GM23338 (cell line): ENCODE results near the gene HAS3. TPM values are rescaled to one million over a fixed set of nuclear protein-coding genes. Genes with fewer than 3 reads are reported as not detected.
"Not testable (repeated sequence)": the region's sequence is repeated elsewhere in the genome, so short reads cannot be mapped to it uniquely, and the experiment has no call there.

ENCODE experiments used
- ATAC-seq: fragments of 200-7000 bp; cut with Tn5 transposase; 3 replicates; pipeline ENCODE4 v1.9.1; 2020
- DNase-seq: peaks from one replicate; pipeline ENCODE4 v3.0.0-alpha.2; 2015; ENCODE audit warnings: low spot score
- H2AFZ ChIP-seq: fragments of 200-600 bp; sonication (generic); 2 replicates; pipeline ENCODE4 v1.8.0; 2016; ENCODE audit warnings: antibody characterized with exemption, mild to moderate bottlenecking, moderate library complexity
- H3F3A ChIP-seq: fragments of 200-600 bp; sonication (generic); replicated peaks from 2 replicates; pipeline ENCODE4 v1.8.0; 2017; ENCODE audit warnings: antibody characterized with exemption, mixed run types, low read depth
- H3K27ac ChIP-seq: fragments of 200-600 bp; sonication (generic); 2 replicates; pipeline ENCODE4 v1.6.1; 2016; ENCODE audit warnings: low read depth
- H3K27me3 ChIP-seq: fragments of 200-600 bp; sonication (generic); 2 replicates; pipeline ENCODE4 v1.8.0; 2016; ENCODE audit warnings: mild to moderate bottlenecking, mixed run types, moderate library complexity; ENCODE audit not compliant: insufficient read depth
- H3K36me3 ChIP-seq: fragments of 200-600 bp; sonication (generic); 2 replicates; pipeline ENCODE4 v1.8.0; 2016; ENCODE audit warnings: mild to moderate bottlenecking; ENCODE audit not compliant: insufficient read depth
- H3K4me1 ChIP-seq: fragments of 200-600 bp; sonication (generic); 2 replicates; pipeline ENCODE4 v1.8.0; 2016; ENCODE audit warnings: mild to moderate bottlenecking, moderate library complexity; ENCODE audit not compliant: insufficient read depth
- H3K4me2 ChIP-seq: fragments of 200-600 bp; sonication (generic); 2 replicates; pipeline ENCODE4 v1.7.1; 2017; ENCODE audit warnings: mixed run types
- H3K4me3 ChIP-seq: fragments of 200-600 bp; sonication (generic); 2 replicates; pipeline ENCODE4 v1.6.1; 2016; ENCODE audit warnings: mixed run types
- H3K79me2 ChIP-seq: fragments of 200-600 bp; sonication (generic); replicated peaks from 2 replicates; pipeline ENCODE4 v1.8.0; 2017; ENCODE audit warnings: mild to moderate bottlenecking; ENCODE audit not compliant: insufficient read depth
- H3K9me2 ChIP-seq: fragments of 200-600 bp; sonication (generic); 2 replicates; pipeline ENCODE4 v1.8.0; 2017; ENCODE audit not compliant: insufficient read depth
- H4K20me1 ChIP-seq: fragments of 200-600 bp; sonication (generic); replicated peaks from 2 replicates; pipeline ENCODE4 v1.8.0; 2017; ENCODE audit warnings: mild to moderate bottlenecking; ENCODE audit not compliant: insufficient read depth
- H3K27ac Mint-ChIP-seq: 2 replicates; pipeline ENCODE4 v1.8.0; 2020; ENCODE audit warnings: inconsistent platforms, mild to moderate bottlenecking, moderate library complexity, mixed read lengths
- H3K27me3 Mint-ChIP-seq: 3 replicates; pipeline ENCODE4 v1.8.0; 2022; ENCODE audit warnings: low read depth, mild to moderate bottlenecking, moderate library complexity, mixed read lengths, inconsistent platforms; ENCODE audit not compliant: insufficient read depth, poor library complexity
- H3K36me3 Mint-ChIP-seq: 3 replicates; pipeline ENCODE4 v1.8.0; 2021; ENCODE audit warnings: low read depth, mild to moderate bottlenecking, inconsistent platforms, moderate library complexity, mixed read lengths
- H3K4me1 Mint-ChIP-seq: 3 replicates; pipeline ENCODE4 v1.8.0; 2020; ENCODE audit warnings: mild to moderate bottlenecking, inconsistent platforms, mixed read lengths
- H3K4me3 Mint-ChIP-seq: 3 replicates; pipeline ENCODE4 v1.8.0; 2021; ENCODE audit warnings: moderate library complexity, mild to moderate bottlenecking, inconsistent platforms, mixed read lengths
- H3K9me3 Mint-ChIP-seq: 3 replicates; pipeline ENCODE4 v1.8.0; 2020; ENCODE audit warnings: moderate library complexity, mild to moderate bottlenecking, inconsistent platforms, mixed read lengths
- EZH2phosphoT487 ChIP-seq: fragments of 200-600 bp; sonication (generic); IDR thresholded peaks from one replicate; pipeline ENCODE4 v1.8.1; 2018; ENCODE audit warnings: antibody characterized with exemption; ENCODE audit not compliant: unreplicated experiment
- NANOG ChIP-seq: IDR thresholded peaks from 2 replicates; pipeline ENCODE4 v1.6.1; 2016; ENCODE audit warnings: antibody characterized with exemption, borderline replicate concordance
- STAT1 ChIP-seq: IDR thresholded peaks from one replicate; pipeline ENCODE4 v1.6.1; 2016; ENCODE audit warnings: antibody characterized with exemption; ENCODE audit not compliant: unreplicated experiment
- ZNF331 ChIP-seq: fragments of 250-450 bp; sonication (Bioruptor Pico); IDR thresholded peaks from 2 replicates; pipeline ENCODE4 v1.5.0; 2020; ENCODE audit warnings: low read depth, mild to moderate bottlenecking, moderate library complexity
- polyA plus RNA-seq: library from polyadenylated mRNA; unstranded; fragments of >200 nt; fragmentation: Nextera tagmentation; extraction: Ambion mirVana; gene quantifications from 2 replicates; pipeline ENCODE4 v1.2.1, GENCODE V29; 2016
- total RNA-seq: library from RNA; depleted of rRNA; stranded (reverse); fragments of >200 nt; shearing (Covaris generic); gene quantifications from 2 replicates; pipeline ENCODE4 v1.2.3, GENCODE V29; 2014
- TF ChIP-seq, protein P1 (sequence below), 2 experiments: fragments of 200-600 bp in 1 of 2; sonication (generic) in 1 of 2; conservative IDR thresholded peaks; 2 replicates each; pipeline versions ENCODE4 v1.5.1 to v1.6.1; 2016 to 2017; ENCODE audit warnings: antibody characterized with exemption in 2 of 2, low read depth in 2 of 2, mild to moderate bottlenecking in 2 of 2, moderate library complexity in 1 of 2
- TF ChIP-seq, protein P2 (sequence below): IDR thresholded peaks from one replicate; pipeline ENCODE4 v1.6.1; 2018; ENCODE audit warnings: antibody characterized with exemption; ENCODE audit not compliant: unreplicated experiment

The HAS3 gene
- total and polyA plus RNA-seq, 2 experiments from 2014 or later: 7.3 to 54.9 TPM

DNA sequence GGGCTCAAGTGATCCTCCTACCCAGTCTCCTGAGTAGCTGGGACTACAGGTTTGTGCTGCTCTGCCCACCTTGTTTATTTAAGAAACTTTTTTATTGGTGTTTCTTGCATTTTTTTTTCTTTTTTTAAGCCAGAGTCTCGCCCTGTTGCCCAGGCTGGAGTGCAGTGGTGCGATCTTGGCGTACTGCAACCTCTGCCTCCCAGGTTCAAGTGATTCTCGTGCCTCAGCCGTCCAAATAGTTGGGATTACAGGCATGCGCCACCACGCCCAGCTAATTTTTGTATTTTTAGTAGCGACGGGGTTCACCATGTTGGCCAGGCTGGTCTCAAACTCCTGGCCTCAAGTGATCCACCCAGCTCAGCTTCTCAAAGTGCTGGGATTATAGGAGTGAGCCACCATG is 44.2 kb downstream of the HAS3 start:
- peaks cover 75% of the 10 kb centered on the region for H3K36me3 Mint-ChIP-seq
- Histone ChIP-seq H3K27ac (peak overlapping the region; percentile 53), H4K20me1 (peaks cover 28% of the 10 kb centered on the region), H3F3A (peaks cover 37% of the 10 kb centered on the region), H3K36me3 (peaks cover 60% of the 10 kb centered on the region), H3K79me2 (peaks cover 22% of the 10 kb centered on the region)
- not testable (repeated sequence) for H3K4me3 ChIP-seq, H2AFZ ChIP-seq, ATAC-seq, H3K27me3 ChIP-seq, H3K27ac Mint-ChIP-seq, DNase-seq, H3K27me3 Mint-ChIP-seq, H3K4me1 ChIP-seq, H3K9me3 Mint-ChIP-seq, H3K4me2 ChIP-seq, H3K4me1 Mint-ChIP-seq, H3K4me3 Mint-ChIP-seq, H3K9me2 ChIP-seq

DNA sequence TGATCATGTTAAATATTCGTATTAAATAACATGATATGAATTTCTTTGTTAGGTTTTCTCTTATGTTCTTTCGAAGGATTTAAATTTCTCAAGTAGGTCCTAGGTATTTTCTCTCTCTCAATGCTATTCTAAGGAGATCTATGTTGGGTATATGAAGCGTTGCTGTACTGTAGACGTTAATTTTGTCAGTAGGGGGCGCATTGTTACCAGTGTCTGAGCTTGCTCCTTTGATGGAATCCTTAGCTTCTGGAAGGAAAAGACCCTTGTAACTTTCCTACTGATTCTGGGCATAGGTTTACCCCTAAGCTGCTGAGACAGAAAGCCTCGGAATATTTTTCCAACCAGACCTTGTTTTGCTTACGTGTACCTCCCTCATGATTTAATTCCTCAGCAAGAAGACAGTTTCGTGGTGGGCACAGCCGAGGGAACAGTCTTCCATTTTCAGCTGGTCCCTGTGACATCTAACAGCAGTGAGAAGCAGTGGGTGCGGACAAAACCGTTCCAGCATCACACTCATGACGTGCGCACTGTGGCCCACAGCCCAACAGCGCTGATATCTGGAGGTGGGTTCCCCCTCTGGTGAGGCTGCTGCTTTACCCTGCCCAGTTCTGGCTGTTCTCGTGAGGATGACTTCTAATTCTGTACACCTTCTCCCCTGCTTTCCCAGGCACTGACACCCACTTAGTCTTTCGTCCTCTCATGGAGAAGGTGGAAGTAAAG is 44.9 kb downstream of the HAS3 start:
- Histone ChIP-seq H3F3A (peaks cover 39% of the 10 kb centered on the region), H3K36me3 (peaks cover 60% of the 10 kb centered on the region), H3K4me2 (no peak overlapping the region), H3K27ac (no peak overlapping the region), H3K27me3 (no peaks in the 10 kb centered on the region), H3K79me2 (peaks cover 17% of the 10 kb centered on the region), H2AFZ (no peak overlapping the region), H3K9me2 (no peaks in the 10 kb centered on the region), H3K4me3 (no peak overlapping the region), H3K4me1 (no peaks in the 10 kb centered on the region), H4K20me1 (peaks cover 28% of the 10 kb centered on the region)
- Mint-ChIP-seq H3K27ac (no peak overlapping the region), H3K4me3 (no peak overlapping the region), H3K36me3 (peaks cover 77% of the 10 kb centered on the region), H3K4me1 (no peaks in the 10 kb centered on the region), H3K27me3 (peaks cover 7% of the 10 kb centered on the region), H3K9me3 (no peaks in the 10 kb centered on the region)
- ATAC-seq (peak; percentile 97), DNase-seq (peak; percentile 92)
- TF ChIP-seq, protein P1, sequence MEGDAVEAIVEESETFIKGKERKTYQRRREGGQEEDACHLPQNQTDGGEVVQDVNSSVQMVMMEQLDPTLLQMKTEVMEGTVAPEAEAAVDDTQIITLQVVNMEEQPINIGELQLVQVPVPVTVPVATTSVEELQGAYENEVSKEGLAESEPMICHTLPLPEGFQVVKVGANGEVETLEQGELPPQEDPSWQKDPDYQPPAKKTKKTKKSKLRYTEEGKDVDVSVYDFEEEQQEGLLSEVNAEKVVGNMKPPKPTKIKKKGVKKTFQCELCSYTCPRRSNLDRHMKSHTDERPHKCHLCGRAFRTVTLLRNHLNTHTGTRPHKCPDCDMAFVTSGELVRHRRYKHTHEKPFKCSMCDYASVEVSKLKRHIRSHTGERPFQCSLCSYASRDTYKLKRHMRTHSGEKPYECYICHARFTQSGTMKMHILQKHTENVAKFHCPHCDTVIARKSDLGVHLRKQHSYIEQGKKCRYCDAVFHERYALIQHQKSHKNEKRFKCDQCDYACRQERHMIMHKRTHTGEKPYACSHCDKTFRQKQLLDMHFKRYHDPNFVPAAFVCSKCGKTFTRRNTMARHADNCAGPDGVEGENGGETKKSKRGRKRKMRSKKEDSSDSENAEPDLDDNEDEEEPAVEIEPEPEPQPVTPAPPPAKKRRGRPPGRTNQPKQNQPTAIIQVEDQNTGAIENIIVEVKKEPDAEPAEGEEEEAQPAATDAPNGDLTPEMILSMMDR (conservative IDR thresholded peaks at IDR 0.05; ENCODE audit: low read depth in 2 of 2): peak; percentile 81 to 93
- TF ChIP-seq, protein P2, sequence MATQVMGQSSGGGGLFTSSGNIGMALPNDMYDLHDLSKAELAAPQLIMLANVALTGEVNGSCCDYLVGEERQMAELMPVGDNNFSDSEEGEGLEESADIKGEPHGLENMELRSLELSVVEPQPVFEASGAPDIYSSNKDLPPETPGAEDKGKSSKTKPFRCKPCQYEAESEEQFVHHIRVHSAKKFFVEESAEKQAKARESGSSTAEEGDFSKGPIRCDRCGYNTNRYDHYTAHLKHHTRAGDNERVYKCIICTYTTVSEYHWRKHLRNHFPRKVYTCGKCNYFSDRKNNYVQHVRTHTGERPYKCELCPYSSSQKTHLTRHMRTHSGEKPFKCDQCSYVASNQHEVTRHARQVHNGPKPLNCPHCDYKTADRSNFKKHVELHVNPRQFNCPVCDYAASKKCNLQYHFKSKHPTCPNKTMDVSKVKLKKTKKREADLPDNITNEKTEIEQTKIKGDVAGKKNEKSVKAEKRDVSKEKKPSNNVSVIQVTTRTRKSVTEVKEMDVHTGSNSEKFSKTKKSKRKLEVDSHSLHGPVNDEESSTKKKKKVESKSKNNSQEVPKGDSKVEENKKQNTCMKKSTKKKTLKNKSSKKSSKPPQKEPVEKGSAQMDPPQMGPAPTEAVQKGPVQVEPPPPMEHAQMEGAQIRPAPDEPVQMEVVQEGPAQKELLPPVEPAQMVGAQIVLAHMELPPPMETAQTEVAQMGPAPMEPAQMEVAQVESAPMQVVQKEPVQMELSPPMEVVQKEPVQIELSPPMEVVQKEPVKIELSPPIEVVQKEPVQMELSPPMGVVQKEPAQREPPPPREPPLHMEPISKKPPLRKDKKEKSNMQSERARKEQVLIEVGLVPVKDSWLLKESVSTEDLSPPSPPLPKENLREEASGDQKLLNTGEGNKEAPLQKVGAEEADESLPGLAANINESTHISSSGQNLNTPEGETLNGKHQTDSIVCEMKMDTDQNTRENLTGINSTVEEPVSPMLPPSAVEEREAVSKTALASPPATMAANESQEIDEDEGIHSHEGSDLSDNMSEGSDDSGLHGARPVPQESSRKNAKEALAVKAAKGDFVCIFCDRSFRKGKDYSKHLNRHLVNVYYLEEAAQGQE: no peak

DNA sequence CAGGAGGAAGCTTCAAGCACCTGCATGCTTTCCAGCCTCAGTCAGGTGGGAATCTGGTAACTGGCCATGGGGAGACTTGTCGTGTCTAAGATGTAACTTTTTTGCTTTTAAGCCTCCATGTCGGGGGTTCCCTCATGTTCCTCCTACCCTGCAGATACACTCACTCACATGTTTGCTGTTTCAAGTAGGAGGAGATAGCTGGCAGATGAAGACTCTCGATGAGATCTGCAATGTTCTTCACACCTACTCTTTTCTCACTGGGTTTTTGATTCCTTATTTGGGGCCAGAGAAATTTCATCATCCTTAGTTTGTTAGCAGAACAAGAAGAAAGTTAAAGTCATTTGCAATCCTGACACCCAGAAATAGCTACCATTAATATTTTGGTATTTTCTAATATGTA is 51.7 kb downstream of the HAS3 start:
- H3K36me3 Mint-ChIP-seq: peaks cover 82% of the 10 kb centered on the region
- no peaks in the 10 kb centered on the region for H3K4me1 Mint-ChIP-seq
- Histone ChIP-seq H3K4me2 (no peak overlapping the region), H3K27me3 (no peaks in the 10 kb centered on the region), H3K4me1 (no peaks in the 10 kb centered on the region), H2AFZ (no peak overlapping the region), H3K9me2 (no peaks in the 10 kb centered on the region), H3K27ac (no peak overlapping the region), H3K79me2 (no peaks in the 10 kb centered on the region; the same call in 1 of the 2 replicates), H3F3A (peaks cover 24% of the 10 kb centered on the region; the same call in 1 of the 2 replicates), H3K36me3 (peaks cover 81% of the 10 kb centered on the region), H4K20me1 (peaks cover 15% of the 10 kb centered on the region), H3K4me3 (no peak overlapping the region)
- DNase-seq: no peak
- H3K27ac Mint-ChIP-seq: no peak overlapping the region
- H3K4me3 Mint-ChIP-seq: no peak overlapping the region
- ATAC-seq: no peak
- no peaks in the 10 kb centered on the region for H3K9me3 Mint-ChIP-seq
- peaks cover 9% of the 10 kb centered on the region for H3K27me3 Mint-ChIP-seq
- TF ChIP-seq, protein P2: no peak
- TF ChIP-seq STAT1: no peak
- TF ChIP-seq ZNF331 (CRISPR knock-in tag): no peak
- no peak for TF ChIP-seq EZH2phosphoT487
- TF ChIP-seq NANOG: no peak
